ENCODE measurements around the gene LRRC55.

DNA sequence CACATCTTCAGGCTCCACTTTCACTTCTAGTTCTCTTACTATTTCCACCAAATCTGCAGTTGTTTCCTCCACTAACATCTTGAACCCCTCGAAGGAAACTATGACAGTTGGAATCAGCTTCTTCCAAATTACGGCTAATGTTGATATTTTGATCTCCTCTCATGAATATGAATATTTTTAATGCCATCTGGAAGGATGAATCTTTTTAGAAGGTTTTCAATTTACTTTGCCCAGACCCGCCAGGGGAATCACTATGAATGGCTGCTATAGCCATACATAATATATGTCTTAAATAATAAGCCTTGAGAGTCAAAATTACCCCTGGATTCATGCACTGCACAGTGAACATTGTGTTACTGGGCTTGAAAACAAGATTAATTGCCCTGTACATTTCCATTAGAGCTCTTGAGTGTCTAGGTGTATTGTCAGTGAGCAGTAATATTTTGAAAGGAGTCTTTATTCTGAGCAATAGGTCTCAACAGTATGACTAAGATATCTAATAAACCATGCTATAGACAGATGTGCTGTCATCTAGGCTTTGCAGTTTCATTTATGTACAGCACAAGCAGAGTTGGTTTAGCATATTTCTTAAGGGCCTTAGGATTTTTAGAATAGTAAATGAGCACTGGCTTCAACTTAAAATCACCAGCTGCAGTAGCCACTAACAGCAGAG lies 48.3 kb upstream of the LRRC55 start:
- TF ChIP-seq, protein P1, sequence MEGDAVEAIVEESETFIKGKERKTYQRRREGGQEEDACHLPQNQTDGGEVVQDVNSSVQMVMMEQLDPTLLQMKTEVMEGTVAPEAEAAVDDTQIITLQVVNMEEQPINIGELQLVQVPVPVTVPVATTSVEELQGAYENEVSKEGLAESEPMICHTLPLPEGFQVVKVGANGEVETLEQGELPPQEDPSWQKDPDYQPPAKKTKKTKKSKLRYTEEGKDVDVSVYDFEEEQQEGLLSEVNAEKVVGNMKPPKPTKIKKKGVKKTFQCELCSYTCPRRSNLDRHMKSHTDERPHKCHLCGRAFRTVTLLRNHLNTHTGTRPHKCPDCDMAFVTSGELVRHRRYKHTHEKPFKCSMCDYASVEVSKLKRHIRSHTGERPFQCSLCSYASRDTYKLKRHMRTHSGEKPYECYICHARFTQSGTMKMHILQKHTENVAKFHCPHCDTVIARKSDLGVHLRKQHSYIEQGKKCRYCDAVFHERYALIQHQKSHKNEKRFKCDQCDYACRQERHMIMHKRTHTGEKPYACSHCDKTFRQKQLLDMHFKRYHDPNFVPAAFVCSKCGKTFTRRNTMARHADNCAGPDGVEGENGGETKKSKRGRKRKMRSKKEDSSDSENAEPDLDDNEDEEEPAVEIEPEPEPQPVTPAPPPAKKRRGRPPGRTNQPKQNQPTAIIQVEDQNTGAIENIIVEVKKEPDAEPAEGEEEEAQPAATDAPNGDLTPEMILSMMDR (IDR thresholded peaks at IDR 0.05), result no peak
- TF ChIP-seq POLR2AphosphoS5 (IDR thresholded peaks at IDR 0.05; ENCODE audit: low read depth, low read length) (no peak), TCF7L2 (IDR thresholded peaks at IDR 0.05; ENCODE audit: low read depth, low read length) (no peak), REST (IDR thresholded peaks at IDR 0.05; ENCODE audit: insufficient read depth in 1 of 2, low read depth in 2 of 2, low read length in 1 of 2) (no peak)
